ENCODE measurements around the gene ADGRD2. TPM values are rescaled to one million over a fixed set of nuclear protein-coding genes. Genes with fewer than 3 reads are reported as not detected.

ADGRD2 gene
- total and polyA plus RNA-seq, 7 donors: not detected

GRCh38 chr9:124500028-124500795 is 50.0 kb downstream of the ADGRD2 start:
- Histone ChIP-seq H3K27me3 (peaks cover 29 to 81% (median 64%) of the 10 kb centered on the region in 3 donors), H3K4me1 (peaks cover 0 to 23% (median 20%) of the 10 kb centered on the region in 4 donors), H3K36me3 (no peaks in the 10 kb centered on the region), H3K27ac (no peak overlapping the region), H3K9me3 (no peaks in the 10 kb centered on the region), H3K4me3 (no peak overlapping the region)
- no peak for DNase-seq
- TF ChIP-seq POLR2A (IDR thresholded peaks at IDR 0.05) (no peak), EP300 (IDR thresholded peaks at IDR 0.05) (no peak), CTCF (IDR thresholded peaks at IDR 0.05) (no peak), POLR2AphosphoS5 (IDR thresholded peaks at IDR 0.05) (no peak)
- WGBS, 2 donors: 91 to 93% methylated on average over 40 of the region's 40 CpGs
- intact Hi-C loops (cut with DNase I): no loop called here

- DNase-seq: no peak
- no peak overlapping the region for H3K4me3 ChIP-seq
- H3K27me3 ChIP-seq: peaks cover 32 to 84% (median 72%) of the 10 kb centered on the region in 3 donors
Measured at GRCh38 chr9:124500796-124501611, 50.8 kb downstream of the ADGRD2 start.

GRCh38 chr9:124501771-124502320 is 51.6 kb downstream of the ADGRD2 start:
- intact Hi-C loops (cut with DNase I): no loop called here

More at GRCh38 chr9:124500796-124501611, 50.8 kb downstream of the ADGRD2 start:
- H3K27ac ChIP-seq: no peak overlapping the region
- peaks cover 0 to 23% (median 20%) of the 10 kb centered on the region in 4 donors for H3K4me1 ChIP-seq
- no peaks in the 10 kb centered on the region for H3K36me3 ChIP-seq
- no peak for TF ChIP-seq POLR2A (IDR thresholded peaks at IDR 0.05)
- TF ChIP-seq CTCF (IDR thresholded peaks at IDR 0.05): no peak
- no peak for TF ChIP-seq POLR2AphosphoS5 (IDR thresholded peaks at IDR 0.05)
- no peak for TF ChIP-seq EP300 (IDR thresholded peaks at IDR 0.05)
- intact Hi-C loops (cut with DNase I): no loop called here
- 60 to 72% methylated on average over 12 of the region's 12 CpGs for WGBS, 2 donors
- H3K9me3 ChIP-seq: no peaks in the 10 kb centered on the region

More at GRCh38 chr9:124501771-124502320, 51.6 kb downstream of the ADGRD2 start:
- no peaks in the 10 kb centered on the region for H3K36me3 ChIP-seq
- 67 to 82% methylated on average over 11 of the region's 11 CpGs for WGBS, 2 donors
- TF ChIP-seq EP300 (IDR thresholded peaks at IDR 0.05) (no peak), POLR2A (IDR thresholded peaks at IDR 0.05) (no peak), POLR2AphosphoS5 (IDR thresholded peaks at IDR 0.05) (no peak), CTCF (IDR thresholded peaks at IDR 0.05) (no peak)
- no peak overlapping the region for H3K27ac ChIP-seq
- H3K9me3 ChIP-seq: no peaks in the 10 kb centered on the region
- peaks cover 0 to 23% (median 20%) of the 10 kb centered on the region in 4 donors for H3K4me1 ChIP-seq
- peaks cover 32 to 85% (median 72%) of the 10 kb centered on the region in 3 donors for H3K27me3 ChIP-seq
- H3K4me3 ChIP-seq: no peak overlapping the region
- no peak for DNase-seq
